ENCODE results near the gene CAB39L. TPM values are rescaled to one million over a fixed set of nuclear protein-coding genes. Genes with fewer than 3 reads are reported as not detected.

CAB39L gene
- total RNA-seq, 1 donor from 2014 or later, result 13.2 TPM

DNA sequence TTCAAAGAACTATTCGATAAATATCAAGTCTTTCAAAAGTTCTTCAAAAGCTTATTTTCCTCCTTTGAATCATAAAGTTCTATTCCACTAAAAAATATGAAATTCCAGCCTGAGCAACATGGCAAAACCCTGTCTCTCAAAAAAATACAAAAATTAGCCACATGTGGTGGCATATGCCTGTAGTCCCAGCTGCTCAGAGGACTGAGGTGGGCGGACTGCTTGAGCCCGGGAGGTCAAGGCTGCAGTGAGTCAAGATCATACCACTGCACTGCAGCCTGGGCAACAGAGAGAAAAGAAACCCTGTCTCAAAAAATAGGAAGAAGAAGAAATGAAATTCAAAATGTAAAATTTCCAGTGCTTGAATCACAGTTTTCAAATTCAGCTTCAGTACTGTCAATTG, 24.6 kb downstream of the CAB39L start:
- Histone ChIP-seq H3K4me1 (ENCODE audit: insufficient read depth, low read length) (peaks cover 2% of the 10 kb centered on the region), H3K9ac (ENCODE audit: low read length) (no peak overlapping the region), H3K36me3 (ENCODE audit: insufficient read depth, low read length) (no peaks in the 10 kb centered on the region), H3K27me3 (ENCODE audit: insufficient read depth, low read length) (no peaks in the 10 kb centered on the region), H3K4me2 (ENCODE audit: low read length) (peak overlapping the region; percentile 3), H3K9me3 (ENCODE audit: insufficient read depth, low read depth, low read length) (no peaks in the 10 kb centered on the region), H2AFZ (ENCODE audit: low read depth, low read length) (no peak overlapping the region), H3K4me3 (ENCODE audit: insufficient read depth, low read depth, low read length) (no peak overlapping the region), H3K79me2 (ENCODE audit: insufficient read depth, low read length) (no peaks in the 10 kb centered on the region), H4K20me1 (ENCODE audit: insufficient read depth, low read length) (no peaks in the 10 kb centered on the region), H3K27ac (ENCODE audit: low read depth, low read length) (no peak overlapping the region)
- H3K4me1 Mint-ChIP-seq (ENCODE audit: low read depth, unreplicated experiment), result peaks cover 18% of the 10 kb centered on the region
- FAIRE-seq, result no peak
- DNase-seq (ENCODE audit: low read depth), result peak; percentile 45
- H3K27ac Mint-ChIP-seq (ENCODE audit: unreplicated experiment), result peak overlapping the region; percentile 73
- no peaks in the 10 kb centered on the region for H3K36me3 Mint-ChIP-seq (ENCODE audit: low read depth, unreplicated experiment)
- no peaks in the 10 kb centered on the region for H3K9me3 Mint-ChIP-seq (ENCODE audit: unreplicated experiment)
- H3K27me3 Mint-ChIP-seq (ENCODE audit: low read depth, unreplicated experiment), result no peaks in the 10 kb centered on the region
- peak overlapping the region; percentile 45 for H3K4me3 Mint-ChIP-seq (ENCODE audit: unreplicated experiment)
- TF ChIP-seq EZH2 (IDR thresholded peaks at IDR 0.05; ENCODE audit: insufficient read depth, low read length), result no peak

DNA sequence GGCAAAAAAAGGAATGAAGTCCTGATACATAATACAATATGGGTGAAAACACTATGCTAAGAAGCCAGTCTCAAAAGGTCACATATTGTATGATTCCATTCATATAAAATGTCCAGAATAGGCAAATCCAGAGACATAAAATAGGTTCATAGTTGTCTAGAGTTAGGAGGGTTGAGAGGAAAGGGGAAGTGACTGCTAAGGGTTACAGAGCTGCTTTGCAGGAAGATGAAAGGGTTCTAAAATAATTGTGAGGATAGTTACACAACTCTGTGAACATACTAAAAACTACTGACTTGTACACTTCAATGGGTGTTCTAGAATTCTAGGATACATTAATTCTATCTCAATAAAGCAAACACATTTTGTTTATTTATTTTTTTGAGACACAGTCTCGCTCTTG, 25.7 kb downstream of the CAB39L start:
- Mint-ChIP-seq H3K36me3 (ENCODE audit: low read depth, unreplicated experiment) (no peaks in the 10 kb centered on the region), H3K4me1 (ENCODE audit: low read depth, unreplicated experiment) (peaks cover 22% of the 10 kb centered on the region), H3K9me3 (ENCODE audit: unreplicated experiment) (no peaks in the 10 kb centered on the region), H3K27me3 (ENCODE audit: low read depth, unreplicated experiment) (no peaks in the 10 kb centered on the region), H3K4me3 (ENCODE audit: unreplicated experiment) (no peak overlapping the region), H3K27ac (ENCODE audit: unreplicated experiment) (no peak overlapping the region)
- Histone ChIP-seq H3K36me3 (ENCODE audit: insufficient read depth, low read length) (no peaks in the 10 kb centered on the region), H2AFZ (ENCODE audit: low read depth, low read length) (no peak overlapping the region), H3K27me3 (ENCODE audit: insufficient read depth, low read length) (no peaks in the 10 kb centered on the region), H3K9ac (ENCODE audit: low read length) (no peak overlapping the region), H3K4me2 (ENCODE audit: low read length) (no peak overlapping the region), H3K4me1 (ENCODE audit: insufficient read depth, low read length) (peaks cover 2% of the 10 kb centered on the region), H3K79me2 (ENCODE audit: insufficient read depth, low read length) (no peaks in the 10 kb centered on the region), H3K4me3 (ENCODE audit: insufficient read depth, low read depth, low read length) (no peak overlapping the region), H4K20me1 (ENCODE audit: insufficient read depth, low read length) (no peaks in the 10 kb centered on the region), H3K27ac (ENCODE audit: low read depth, low read length) (no peak overlapping the region), H3K9me3 (ENCODE audit: insufficient read depth, low read depth, low read length) (no peaks in the 10 kb centered on the region)
- FAIRE-seq (no peak), DNase-seq (ENCODE audit: low read depth) (no peak)
- TF ChIP-seq, protein P1, sequence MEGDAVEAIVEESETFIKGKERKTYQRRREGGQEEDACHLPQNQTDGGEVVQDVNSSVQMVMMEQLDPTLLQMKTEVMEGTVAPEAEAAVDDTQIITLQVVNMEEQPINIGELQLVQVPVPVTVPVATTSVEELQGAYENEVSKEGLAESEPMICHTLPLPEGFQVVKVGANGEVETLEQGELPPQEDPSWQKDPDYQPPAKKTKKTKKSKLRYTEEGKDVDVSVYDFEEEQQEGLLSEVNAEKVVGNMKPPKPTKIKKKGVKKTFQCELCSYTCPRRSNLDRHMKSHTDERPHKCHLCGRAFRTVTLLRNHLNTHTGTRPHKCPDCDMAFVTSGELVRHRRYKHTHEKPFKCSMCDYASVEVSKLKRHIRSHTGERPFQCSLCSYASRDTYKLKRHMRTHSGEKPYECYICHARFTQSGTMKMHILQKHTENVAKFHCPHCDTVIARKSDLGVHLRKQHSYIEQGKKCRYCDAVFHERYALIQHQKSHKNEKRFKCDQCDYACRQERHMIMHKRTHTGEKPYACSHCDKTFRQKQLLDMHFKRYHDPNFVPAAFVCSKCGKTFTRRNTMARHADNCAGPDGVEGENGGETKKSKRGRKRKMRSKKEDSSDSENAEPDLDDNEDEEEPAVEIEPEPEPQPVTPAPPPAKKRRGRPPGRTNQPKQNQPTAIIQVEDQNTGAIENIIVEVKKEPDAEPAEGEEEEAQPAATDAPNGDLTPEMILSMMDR (IDR thresholded peaks at IDR 0.05; ENCODE audit: insufficient read depth, low read depth, low read length), result no peak
- TF ChIP-seq EZH2 (IDR thresholded peaks at IDR 0.05; ENCODE audit: insufficient read depth, low read length), result no peak

DNA sequence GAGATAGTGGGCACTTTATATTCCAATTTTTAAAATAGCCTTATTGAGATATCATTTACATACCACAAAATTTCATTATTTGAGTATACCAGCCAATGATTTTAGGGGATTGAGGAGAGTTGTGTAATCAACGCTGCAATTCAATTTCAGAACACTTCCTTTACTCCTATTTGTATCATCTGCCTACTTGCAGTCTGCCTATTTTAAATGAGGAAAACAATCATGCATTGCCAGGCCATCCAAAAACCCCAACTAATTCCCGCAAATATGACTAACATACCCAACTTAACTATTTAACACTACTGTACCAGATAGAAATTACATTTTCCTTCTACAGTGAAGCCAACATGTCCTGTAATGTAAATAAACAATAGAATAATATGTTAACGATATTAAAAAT, 26.7 kb downstream of the CAB39L start:
- TF ChIP-seq, protein P1 (IDR thresholded peaks at IDR 0.05; ENCODE audit: insufficient read depth, low read depth, low read length), result no peak
- no peak for TF ChIP-seq EZH2 (IDR thresholded peaks at IDR 0.05; ENCODE audit: insufficient read depth, low read length)

More for the DNA sequence above, 26.7 kb downstream of the CAB39L start:
- Mint-ChIP-seq H3K4me1 (ENCODE audit: low read depth, unreplicated experiment) (peaks cover 22% of the 10 kb centered on the region), H3K36me3 (ENCODE audit: low read depth, unreplicated experiment) (peaks cover 2% of the 10 kb centered on the region), H3K9me3 (ENCODE audit: unreplicated experiment) (no peaks in the 10 kb centered on the region), H3K4me3 (ENCODE audit: unreplicated experiment) (no peak overlapping the region), H3K27me3 (ENCODE audit: low read depth, unreplicated experiment) (no peaks in the 10 kb centered on the region), H3K27ac (ENCODE audit: unreplicated experiment) (no peak overlapping the region)
- no peaks in the 10 kb centered on the region for H4K20me1 ChIP-seq (ENCODE audit: insufficient read depth, low read length)
- no peaks in the 10 kb centered on the region for H3K79me2 ChIP-seq (ENCODE audit: insufficient read depth, low read length)
- peaks cover 2% of the 10 kb centered on the region for H3K4me1 ChIP-seq (ENCODE audit: insufficient read depth, low read length)
- no peaks in the 10 kb centered on the region for H3K36me3 ChIP-seq (ENCODE audit: insufficient read depth, low read length)
- no peak overlapping the region for H3K9ac ChIP-seq (ENCODE audit: low read length)
- H3K9me3 ChIP-seq (ENCODE audit: insufficient read depth, low read depth, low read length), result no peaks in the 10 kb centered on the region
- no peak overlapping the region for H3K4me2 ChIP-seq (ENCODE audit: low read length)
- no peak overlapping the region for H3K27ac ChIP-seq (ENCODE audit: low read depth, low read length)
- H2AFZ ChIP-seq (ENCODE audit: low read depth, low read length), result no peak overlapping the region
- H3K27me3 ChIP-seq (ENCODE audit: insufficient read depth, low read length), result no peaks in the 10 kb centered on the region
- no peak for DNase-seq (ENCODE audit: low read depth)
- no peak overlapping the region for H3K4me3 ChIP-seq (ENCODE audit: insufficient read depth, low read depth, low read length)
- no peak for FAIRE-seq

All from astrocyte (in vitro differentiated cells and primary cell).